Astrocyte of the spinal cord (primary cell): Measurements from ENCODE around the gene NBL1.
A peak's percentile ranks its signal among the peaks of the same experiment; 100 is the strongest.

Source experiments
- DNase-seq: peaks from one replicate; pipeline ENCODE4 v3.0.0; 2011; ENCODE audit warnings: low read depth, low spot score
- H3K4me3 ChIP-seq: 2 replicates; pipeline ENCODE4 v1.5.1; 2011; ENCODE audit warnings: low read depth, mild to moderate bottlenecking, low read length, moderate library complexity
- in situ Hi-C: cut with HindIII; loops from 2 replicates; pipeline ENCODE4 v1.10.0; 2017; ENCODE audit warnings: low sequenced_read_pairs
- TF ChIP-seq, protein P1 (sequence below): IDR thresholded peaks from 2 replicates; pipeline ENCODE4 v1.5.1; 2012; ENCODE audit warnings: low read depth, mild to moderate bottlenecking, low read length, inconsistent platforms

NBL1 gene

DNA sequence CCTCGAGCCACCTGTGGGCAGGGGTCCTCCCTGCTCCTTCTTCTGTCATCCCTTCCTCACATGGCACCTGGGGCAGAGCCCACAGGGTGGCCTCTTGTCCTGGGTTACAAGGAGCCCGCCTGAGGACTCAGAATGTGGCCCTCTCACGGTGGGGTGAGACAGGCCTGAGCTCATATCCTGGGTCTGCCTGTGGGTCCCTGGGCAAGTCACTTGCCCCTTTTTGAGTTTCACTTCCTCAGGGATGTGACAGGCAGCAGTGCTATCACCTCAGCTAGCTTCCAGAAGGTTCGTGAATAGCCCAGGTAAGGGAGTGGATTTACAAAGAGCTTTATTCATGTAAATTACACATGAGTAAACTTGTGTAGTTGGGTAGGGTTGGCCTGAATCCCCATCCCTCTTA lies 54.1 kb downstream of the NBL1 start:
- H3K4me3 ChIP-seq: no peak overlapping the region
- DNase-seq: no peak
- TF ChIP-seq, protein P1, sequence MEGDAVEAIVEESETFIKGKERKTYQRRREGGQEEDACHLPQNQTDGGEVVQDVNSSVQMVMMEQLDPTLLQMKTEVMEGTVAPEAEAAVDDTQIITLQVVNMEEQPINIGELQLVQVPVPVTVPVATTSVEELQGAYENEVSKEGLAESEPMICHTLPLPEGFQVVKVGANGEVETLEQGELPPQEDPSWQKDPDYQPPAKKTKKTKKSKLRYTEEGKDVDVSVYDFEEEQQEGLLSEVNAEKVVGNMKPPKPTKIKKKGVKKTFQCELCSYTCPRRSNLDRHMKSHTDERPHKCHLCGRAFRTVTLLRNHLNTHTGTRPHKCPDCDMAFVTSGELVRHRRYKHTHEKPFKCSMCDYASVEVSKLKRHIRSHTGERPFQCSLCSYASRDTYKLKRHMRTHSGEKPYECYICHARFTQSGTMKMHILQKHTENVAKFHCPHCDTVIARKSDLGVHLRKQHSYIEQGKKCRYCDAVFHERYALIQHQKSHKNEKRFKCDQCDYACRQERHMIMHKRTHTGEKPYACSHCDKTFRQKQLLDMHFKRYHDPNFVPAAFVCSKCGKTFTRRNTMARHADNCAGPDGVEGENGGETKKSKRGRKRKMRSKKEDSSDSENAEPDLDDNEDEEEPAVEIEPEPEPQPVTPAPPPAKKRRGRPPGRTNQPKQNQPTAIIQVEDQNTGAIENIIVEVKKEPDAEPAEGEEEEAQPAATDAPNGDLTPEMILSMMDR: no peak
- in situ Hi-C loops: no loop called here

DNA sequence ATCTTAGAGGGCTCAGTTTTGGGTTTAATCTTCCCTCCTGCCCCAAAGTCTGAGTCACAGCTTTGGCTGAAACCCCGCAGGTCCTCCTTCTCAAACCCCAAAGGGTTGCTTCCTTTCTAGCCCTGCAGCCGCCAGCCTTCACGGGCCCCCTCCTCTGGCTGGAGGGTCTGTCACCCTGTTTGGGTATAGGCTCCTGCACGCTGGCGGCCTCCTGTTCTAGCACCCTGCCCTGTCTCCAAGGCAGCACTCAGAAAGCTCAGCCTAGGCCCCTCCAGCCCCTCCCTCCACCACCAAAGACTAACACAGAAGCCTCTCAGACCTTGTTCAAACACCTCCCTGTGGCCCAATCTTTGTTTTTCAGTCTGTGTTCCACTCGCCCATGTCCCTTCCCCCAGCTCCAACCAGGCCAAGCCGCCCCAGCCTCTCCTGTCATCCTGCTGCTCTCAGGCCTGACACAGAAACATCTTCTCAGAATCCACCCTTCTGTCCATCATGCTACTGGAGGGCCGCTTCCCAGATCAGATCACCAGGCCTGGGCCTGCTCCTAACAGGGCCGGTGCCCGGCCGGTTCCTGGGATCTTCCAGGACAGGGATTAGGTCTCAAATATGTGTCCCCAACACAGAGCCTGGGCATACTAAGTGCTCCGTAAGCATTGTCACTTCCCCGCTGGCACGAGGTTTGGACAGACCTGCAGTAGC lies 56.1 kb downstream of the NBL1 start:
- H3K4me3 ChIP-seq: no peak overlapping the region
- TF ChIP-seq, protein P1: no peak
- in situ Hi-C loops: no loop called here
- no peak for DNase-seq

DNA sequence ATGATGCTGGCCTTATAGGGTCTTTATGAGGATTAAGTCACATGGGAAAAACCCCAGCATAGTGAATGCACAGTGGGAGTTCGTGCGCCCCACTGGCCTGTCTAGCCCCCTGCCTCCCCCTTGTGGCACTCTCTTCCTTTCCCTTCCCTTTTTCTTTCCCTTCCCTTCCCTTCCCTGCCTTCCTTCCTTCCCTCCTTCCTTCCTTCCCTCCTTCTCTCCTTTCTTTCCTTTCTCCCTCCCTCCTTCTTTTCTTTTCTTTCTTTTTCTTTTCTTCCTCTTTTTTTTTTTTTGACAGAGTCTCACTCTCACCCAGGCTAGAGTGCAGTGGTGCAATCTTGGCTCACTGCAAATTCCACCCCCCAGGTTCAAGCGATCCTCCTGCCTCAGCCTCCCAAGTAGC lies 59.2 kb downstream of the NBL1 start:
- no peak for DNase-seq
- in situ Hi-C loops: no loop called here
- TF ChIP-seq, protein P1: no peak
- no peak overlapping the region for H3K4me3 ChIP-seq

DNA sequence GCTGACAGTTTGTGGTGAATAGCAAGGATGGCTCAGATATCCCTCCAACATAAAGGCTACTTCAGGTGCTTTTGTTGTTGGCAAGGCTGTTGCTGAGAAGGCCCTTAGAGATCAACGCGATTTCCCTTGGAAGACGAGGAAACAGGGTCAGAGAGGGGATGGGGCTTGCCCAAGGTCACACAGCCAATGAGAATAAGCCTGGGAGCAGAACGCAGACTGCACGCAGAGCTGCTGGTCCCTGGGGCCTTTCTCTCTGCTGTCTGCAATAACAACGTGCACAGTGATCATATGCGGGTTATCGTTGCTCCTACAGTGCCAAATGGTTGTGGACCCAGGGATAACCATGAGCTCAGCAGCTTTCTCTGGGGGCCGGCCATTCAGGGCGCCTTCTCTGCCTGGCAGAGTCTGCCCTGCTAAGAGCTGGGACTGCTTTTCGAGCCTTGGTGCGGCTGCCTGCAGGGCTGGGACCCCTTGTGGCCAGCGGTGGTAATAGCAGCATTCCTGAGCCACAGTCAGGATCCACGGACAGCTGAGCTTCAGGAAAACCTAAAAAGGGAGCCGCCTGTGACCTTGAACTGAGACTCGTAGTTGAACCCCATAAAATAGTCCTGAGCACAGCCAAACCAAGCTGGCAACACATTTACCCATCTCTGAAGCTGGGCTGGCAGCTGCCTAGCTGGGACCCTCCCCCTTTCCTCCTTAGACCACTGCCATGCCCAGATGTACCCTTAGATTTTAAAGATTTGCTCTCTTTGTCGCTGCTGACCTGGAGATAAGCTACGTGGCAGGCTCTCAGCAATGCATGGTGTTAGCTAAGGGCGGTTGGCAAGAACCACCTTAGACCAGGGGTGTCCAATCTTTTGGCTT lies 60.4 kb downstream of the NBL1 start:
- TF ChIP-seq, protein P1: peak; percentile 98
- no peak overlapping the region for H3K4me3 ChIP-seq
- peak; percentile 70 for DNase-seq
- in situ Hi-C loops: no loop called here

DNA sequence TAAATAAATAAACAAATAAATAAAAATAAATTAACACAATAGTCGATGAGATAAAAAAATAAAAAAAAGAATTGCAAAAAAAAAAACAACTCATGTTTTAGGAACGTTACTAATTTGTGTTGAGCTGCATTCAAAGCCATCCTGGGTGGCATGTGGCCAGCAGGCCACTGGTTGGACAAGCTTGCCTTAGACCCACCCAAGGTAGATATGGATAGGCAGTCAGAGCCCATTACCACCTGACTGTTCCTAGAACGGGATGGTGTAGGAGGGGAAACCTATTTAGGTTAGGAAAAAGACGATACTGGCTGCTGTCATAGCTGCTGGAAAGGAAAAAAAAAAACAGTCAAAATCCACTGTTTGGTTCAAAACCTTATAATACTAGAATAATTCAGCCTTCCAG lies 61.4 kb downstream of the NBL1 start:
- TF ChIP-seq, protein P1: no peak
- in situ Hi-C loops: no loop called here
- DNase-seq: no peak
- no peak overlapping the region for H3K4me3 ChIP-seq

DNA sequence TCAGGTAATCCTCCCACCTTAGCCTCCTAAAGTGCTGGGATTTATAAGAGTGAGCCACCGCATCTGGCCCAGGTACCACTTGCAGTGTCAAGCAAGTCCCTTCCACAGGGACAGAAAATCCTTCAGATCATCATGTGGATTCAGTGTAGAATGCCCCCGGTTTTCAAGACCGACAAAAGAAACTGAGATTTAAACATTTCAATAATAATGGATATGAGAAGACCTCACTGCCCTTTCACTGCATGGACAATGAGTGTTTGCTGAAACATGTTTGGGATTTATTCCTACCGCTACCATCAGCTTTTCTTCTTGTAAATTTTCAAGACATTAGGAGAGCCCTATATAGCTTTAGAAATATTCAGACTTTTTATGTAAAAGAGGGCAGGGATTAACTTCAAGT lies 62.0 kb downstream of the NBL1 start:
- no peak for DNase-seq
- TF ChIP-seq, protein P1: no peak
- H3K4me3 ChIP-seq: no peak overlapping the region
- in situ Hi-C loops: no loop called here
